HG02852 (cell line): ENCODE results near the gene FNDC5.

ENCODE experiments used
- ATAC-seq: cut with Tn5 transposase; IDR thresholded peaks from one replicate; pipeline ENCODE4 v1.9.1; 2021; ENCODE audit warnings: mild to moderate bottlenecking, moderate library complexity; ENCODE audit not compliant: unreplicated experiment

The FNDC5 gene

DNA sequence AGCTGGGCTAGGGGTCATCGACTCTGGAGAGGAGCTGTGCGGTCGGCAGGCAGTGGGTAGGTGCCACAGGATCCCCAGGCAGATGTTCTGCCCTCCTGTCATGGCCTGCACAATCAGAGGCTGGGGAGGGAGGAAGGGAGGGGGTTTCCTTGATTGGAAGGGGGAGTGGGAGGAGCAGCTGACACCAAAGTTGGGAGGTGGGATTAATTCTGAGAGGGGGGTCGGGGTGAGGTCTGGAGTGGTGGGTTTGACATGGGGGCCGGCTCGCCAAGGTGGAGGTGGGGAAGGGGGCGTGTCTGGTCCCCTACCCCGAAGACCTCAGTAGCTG is 14.9 kb upstream of the FNDC5 start:
- no peak for ATAC-seq

DNA sequence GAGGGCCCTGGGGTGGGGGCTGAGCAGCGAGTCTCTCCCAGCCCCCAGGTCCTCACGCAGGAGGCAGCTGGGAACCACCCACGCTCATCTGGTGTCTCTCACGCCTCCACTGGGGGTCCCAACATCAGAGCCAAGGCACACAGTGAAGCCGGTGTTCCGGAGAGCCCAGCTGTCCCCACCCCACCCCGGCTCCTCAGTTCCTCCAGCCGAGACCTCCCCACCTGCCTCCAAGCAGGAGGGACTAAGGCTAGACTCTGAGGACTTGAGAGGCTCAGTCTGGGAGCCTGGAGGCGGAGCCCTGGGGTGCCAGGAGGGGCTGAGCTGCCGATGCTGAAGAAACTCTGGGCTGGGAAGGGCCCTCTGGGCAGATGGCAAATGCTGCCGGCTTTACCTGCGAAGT is 14.0 kb upstream of the FNDC5 start:
- no peak for ATAC-seq

DNA sequence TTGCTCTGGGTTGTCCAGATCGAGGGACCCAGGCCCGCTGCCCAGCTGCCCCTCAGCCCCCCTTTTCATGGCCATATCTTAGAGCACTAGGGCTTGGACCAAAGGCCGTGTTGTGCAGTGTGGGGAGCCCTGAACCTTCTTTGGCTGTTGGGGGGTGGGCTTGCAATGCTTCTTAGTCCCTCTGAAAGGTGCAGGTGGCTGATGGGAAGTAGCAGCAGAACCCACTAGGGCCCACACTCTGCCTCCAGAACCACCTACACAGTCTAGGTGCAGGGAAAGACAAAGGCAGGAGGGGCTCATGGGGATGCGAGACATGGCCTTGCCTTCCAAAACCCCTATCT is 13.3 kb upstream of the FNDC5 start:
- no peak for ATAC-seq

DNA sequence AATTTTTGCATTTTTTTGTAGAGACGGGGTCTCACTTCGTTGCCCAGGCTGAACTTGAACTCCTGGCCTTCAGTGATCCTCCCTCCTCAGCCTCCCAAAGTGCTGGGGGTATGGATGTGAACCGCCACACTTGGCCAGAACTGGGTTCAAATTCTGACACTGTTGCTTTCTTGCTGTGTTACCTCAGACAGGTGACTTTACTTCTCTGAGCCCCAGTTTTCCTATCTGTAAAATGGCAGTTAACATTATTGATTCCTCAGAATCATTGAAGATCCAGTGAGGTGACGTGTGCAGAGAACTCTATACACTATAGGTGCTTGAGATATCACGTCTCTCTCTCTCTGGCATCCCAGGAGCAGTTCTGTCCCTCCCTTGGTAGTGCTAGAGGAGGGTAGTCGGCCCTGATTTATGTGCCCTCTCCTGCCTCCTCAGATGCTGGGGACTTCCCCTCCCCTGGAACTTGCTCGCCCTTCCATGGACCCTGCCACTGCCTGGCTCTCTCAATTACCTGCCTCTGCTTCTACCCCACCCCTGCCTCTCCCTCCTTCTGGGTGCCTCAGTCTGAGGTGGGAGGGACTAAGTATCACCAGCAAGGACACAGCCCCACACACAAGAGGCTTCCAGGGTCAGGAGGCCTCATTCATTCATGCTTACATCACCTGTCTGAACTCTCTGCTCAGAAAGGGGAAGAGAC is 12.8 kb upstream of the FNDC5 start:
- ATAC-seq: no peak

DNA sequence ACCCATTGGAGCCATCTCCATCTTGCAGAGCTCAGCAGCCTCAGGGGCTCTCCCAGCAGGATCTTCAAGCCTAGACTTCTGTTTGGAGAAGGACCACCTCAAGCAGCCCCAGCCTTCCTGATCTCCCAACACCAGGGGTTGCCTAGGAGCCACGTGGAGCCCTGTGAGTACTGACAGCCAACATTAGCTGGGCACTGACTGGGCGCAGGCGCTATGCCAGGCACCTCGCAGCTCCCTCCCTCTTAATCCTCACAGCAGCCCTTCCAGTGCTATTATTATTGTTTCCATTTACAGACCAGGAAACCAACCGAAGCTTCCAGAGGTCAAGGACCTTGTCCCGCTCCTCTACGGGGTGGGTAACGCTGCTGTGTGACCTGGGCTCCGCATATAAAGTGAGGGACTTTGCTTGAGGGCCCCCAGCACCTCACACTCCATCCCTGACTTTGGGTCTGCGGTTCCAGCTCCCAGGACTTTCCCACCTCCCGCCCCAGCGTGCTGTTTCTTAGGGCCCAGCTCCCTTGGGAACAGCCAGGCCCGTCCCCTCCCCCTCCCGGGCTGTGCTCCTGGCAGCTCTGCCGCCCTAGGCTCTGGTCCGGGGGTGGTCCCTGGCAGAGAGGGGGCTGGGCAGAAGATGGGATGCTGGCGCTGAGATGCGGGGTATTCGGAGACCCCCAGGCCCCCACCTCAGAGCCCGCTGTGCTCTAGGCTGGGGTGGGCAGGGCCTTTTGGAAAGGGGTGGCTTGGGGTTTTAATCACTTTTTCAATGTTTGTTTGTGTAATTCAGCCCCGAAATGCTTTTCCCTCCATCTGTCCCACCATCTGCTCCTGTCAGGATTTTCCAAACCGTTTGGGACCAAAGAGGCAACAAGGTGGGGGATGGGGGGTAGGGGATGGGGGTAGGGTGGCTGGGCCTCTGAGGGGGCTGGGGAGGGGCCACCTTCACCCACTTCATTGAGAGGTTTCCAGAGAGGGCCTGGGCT is 11.4 kb upstream of the FNDC5 start:
- no peak for ATAC-seq

DNA sequence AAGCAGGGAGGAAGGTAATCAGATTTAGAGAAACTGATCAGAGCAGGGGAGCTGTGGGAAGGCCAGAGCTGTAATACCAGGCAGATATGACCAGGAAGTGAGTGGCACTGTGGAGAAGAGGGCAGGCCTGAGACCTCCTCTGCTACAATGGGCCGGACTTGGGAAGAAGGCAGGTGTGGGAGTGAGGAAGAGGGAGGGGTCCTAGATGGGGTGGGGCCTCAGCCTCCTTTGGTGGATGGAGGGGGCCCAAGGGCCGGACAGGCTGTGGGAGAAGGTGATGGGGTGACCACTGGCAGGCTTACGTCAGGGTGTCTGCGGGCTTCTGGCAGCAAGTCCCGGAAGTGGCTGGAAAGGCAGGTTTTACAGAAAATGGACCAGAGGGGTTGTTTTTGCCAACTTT is 10.6 kb upstream of the FNDC5 start:
- ATAC-seq: no peak

DNA sequence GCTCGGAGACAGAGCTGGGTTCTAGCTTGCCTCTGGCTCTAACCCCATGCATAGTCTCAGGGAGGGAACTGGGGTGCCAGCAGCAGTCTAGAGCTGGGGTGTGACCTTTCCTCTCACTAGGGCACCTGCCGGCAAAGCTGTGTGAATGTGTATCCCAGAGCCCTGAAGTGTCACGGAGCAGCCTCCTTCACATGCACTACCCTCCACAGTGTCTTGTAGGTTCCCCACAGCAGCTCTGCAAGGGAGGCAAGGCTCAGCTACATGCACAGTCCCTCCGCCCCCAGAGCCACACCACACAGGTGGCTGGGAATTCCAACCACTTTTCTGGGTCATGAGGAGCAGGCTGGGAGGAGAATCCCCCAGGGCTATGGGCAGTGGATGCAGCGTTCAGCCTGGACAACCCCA is 7.9 kb upstream of the FNDC5 start:
- no peak for ATAC-seq

DNA sequence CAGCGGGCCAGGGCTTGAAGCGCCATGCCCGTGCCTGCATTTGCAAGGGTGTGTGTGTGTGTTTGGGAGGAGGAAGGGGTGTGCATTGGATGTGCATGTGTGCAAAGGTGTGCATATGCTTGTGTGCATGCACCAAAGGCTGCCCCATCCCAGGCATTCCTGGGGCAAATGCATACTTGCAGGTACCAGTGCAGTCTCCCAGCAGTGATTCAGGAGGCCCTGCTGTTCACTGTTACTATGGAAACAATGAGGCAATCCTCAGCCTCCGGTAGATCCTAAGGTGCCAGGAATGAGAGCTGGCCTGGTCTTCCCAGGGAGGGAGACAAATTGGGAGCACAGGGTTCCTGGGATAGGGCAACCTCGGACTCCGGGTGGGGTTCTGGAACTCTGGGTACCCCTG is 7.5 kb upstream of the FNDC5 start:
- no peak for ATAC-seq

DNA sequence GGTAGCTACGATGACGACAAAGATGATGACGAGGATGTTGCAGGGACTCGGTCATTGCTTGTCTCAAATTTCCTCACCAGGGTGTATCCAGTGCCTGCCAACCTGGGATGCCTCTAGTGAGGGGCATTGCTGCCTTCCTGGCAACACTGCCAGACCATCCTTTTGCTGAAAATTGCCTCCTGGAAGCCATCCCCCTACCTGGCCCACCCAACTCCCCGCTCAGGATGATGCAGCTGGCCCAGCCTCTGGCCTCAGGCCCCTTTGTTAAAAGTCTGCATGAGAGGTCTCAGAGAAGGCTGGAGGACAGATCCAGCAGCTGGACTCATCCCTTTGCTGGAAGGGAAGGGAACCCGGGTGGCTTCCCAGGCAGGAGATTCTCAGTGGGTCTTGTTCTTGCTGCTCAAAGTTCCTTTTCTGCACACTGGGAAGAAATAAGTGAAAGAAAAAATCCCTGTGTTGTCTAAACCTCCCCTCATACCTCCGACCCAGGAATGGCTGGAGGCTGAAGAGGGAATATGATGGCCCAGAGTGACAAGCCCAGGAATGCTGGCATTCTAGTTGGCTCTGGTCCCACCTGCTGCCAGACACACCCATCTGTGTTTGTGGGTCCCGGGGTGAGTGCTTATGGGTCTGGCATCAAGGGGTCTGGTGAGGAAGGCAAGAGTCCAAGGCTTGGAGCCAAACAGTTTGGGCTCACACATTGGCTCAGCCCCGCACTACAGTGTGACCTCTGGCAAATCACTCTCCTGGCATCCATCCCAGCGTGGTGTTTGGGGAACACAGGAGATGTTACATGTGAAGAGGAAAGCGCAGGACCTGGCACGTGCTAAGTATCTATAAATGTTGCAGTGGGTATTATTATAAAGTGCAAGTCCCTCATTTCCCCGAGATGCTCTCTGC is 6.7 kb upstream of the FNDC5 start:
- no peak for ATAC-seq

DNA sequence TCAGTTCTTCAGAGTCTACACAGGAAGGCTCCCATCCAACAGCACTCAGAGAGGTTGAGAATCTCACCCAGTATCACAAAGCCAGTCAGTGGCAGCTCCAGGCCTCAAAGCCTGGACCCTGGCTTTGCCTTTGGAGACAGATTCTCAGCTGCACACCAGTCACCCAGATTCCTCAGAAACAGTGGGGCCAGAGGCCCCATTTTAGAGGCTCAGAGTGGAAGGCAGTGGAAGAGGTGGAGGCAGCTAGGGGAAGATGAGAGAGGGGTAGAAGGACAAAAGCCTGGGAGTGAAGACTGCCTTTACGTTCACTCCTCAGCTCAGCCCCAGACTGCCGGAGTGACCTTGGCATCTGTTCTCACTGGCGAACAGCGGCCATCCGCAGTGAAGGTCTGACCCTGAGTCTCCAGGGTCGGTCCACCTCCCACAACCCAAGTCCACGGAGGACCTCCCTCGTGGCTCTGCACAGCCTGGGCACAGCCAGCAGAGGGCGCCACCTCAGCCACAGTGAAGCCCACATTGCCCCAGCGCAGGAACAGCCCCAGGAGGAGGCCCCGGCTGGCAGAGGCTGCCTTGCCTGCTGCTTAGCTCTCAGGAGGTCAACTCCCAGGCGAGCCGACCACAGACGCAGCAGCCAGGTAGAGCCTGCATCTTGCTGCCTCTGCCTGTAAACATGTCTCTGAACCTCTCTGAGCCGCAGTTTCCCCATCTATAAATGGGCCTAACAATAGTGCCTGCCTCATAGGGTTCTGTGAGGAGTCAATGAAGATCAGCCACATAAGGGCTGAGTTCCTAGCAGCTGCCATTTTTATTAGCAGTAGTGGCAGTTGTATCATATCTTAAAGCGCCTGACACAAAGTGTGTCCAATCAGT is 5.9 kb upstream of the FNDC5 start:
- no peak for ATAC-seq

DNA sequence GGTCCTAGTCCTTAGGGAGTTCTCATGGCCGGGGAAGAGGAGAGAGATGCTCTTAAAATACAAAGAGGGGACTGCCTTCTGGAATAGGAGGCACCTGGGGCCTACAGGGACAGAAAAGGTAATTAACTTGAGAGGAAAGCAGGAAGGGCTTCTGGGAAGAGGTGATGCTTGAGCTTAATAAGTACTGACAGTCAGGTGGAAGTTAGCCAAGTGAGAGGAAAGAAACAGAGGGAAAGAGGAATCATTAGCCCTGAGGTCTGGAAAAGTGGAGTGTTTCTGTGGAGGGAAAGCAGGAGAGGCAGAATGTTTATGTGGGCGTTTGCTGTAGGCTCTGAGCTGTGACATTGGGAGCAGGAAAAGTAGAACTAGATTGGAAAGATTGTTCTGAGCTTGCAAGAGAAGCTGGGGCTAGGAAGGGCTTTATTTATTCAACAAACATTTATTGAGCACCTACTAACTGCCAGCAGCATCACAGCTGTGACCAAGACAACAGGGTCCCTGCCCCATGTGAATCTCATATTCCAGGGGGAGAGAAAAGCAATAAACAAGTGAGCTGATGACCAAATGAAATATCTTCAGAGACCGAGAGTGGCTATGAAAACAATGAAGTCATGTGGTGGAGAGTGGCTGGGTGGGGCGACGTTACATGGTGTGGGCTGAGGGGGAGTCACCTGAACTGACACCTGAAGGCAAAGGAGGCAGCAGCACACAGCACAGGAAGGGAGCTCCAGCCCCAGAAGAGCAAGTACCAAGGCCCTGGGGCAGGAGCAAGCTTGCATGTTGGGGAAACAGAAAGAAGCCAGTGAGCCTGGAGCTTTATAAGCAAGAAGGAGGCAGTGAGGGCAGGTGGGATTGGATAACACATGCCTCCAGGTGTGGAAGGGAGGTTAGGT is 4.4 kb upstream of the FNDC5 start:
- ATAC-seq: no peak

DNA sequence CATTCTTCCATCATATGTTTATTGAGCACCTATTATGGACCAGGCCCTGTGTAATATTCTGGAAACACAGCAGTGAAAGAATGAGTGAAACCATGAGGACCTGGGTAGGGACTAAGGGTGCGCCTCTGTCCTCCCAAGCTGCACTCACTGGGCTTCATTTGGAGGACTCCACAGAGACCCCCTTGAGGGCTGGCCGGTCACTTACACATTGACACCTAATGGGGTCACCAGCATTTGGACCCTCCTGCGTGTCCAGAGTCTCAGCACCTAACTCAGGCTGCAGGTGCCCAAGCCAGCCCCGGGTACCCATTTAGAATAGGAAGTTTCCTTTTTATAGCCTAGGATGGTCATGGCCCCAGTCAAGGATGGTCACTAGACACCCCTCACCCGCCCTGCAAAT is 2.8 kb upstream of the FNDC5 start:
- no peak for ATAC-seq

DNA sequence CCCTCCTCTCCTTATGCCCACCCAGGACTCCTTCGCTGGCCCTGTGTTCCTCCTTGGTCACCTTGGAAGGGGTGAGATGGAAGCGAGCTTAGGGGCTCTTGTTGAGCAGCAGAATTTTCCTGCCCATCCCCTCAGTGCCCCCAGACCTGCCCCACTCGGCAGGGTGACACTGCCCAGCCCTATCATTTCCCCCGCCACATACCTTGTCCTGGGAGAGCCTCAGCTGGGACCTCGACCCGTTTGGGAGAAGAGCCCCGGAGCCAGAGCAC is 1.4 kb upstream of the FNDC5 start:
- ATAC-seq: no peak

DNA sequence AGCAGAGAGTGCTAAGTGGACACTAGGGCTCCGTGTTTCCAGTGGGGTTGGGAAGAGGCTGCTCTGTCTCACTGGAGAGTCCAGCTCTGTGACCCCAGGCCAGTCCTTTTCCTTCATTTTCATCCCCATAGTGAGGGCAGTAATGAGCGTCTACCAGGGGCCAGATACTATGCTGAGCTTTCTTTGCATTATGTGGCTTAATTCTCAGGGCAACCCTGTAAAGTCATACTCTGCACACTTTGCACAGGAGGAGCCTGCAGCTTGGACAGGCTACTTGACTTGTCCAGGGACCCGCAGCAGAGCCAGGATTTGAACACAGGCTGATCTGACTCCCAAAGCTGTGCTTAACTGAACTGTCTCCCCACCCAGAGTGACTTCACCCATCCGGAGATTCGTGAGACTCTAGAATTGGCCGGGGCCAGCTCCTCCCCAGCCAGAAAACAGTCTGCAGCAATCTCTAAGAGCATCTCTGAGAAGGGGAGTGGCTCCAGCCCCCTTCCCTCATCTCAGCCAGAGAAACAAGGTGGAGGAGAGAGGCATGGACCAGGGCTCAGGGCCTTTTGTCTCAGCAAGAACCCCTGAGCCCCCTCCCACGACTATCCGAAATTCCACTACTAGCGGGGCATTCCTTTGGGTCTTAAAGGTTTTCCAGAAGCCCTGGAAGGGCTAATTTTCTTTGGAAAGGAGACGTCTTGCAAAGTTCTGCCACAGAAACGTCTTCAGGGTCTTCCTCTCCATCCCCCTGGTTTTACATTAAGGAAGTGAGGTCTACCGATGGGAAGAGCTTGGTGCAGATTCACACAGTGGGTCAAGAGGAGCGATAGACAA is 866 bp upstream of the FNDC5 start:
- ATAC-seq: no peak

DNA sequence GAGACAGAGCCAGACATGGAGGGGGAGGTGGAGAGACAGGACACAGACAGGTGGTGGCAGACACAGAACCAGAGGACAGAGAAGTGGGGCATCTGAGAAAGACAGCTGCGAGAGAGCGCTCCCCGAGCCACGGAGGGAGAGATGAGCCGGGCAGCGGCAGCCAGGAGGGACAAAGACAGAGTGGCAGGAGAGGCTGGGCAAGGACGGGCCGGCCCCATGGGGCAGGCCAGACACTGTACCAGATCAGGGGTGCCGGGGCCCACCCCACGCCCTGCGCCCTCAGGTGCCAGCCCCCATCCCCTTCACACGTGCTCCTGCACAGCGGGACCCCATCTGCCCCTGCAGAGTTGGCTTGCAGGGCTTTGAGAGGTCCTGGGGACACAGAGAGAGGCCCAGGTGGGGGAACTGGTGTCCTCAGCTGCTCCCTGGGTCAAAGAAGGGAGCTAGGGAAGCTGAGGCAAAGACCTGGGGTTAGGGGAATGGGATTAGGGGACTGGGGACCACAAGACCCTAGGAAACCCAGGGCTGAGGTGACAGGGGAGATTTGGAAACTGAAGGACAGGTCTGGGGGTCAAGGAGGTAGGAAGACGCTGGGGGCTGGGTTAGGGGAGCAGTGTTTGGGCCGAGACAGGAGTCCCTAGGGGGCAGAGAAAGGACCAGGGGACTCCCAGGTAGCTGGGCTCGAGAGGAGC is 643 bp downstream of the FNDC5 start:
- ATAC-seq: no peak

DNA sequence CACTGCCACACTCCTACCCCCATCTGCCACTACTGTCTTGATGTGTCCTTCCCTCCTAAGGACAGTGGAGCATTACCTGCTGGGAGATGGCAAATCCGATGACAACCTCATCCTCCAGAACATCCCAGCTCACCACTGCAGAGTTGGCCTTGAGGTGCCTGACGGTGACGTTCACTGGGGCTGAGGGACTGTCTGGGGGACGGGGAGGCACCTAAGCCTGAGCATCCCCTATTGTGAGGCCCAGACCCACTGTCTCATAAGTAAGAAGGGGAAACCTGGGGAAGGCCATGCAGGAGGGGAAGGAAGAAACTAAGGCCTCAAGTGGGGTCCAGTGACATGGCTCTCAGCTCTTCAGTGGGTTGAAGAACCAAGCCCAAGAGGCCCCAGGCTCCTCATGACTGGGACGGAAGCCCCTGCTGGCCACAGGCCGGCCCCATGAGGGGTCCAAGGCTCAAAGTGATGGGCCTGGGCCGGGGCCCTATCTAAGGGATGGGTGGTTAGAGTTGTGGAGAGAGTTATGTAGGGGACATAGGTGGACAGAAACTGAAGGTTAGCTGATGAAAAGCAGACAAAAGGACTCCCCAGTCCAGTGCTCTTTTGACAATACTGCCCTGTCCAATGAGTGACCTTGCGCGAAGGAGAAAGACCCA is 1.8 kb downstream of the FNDC5 start:
- ATAC-seq: no peak

DNA sequence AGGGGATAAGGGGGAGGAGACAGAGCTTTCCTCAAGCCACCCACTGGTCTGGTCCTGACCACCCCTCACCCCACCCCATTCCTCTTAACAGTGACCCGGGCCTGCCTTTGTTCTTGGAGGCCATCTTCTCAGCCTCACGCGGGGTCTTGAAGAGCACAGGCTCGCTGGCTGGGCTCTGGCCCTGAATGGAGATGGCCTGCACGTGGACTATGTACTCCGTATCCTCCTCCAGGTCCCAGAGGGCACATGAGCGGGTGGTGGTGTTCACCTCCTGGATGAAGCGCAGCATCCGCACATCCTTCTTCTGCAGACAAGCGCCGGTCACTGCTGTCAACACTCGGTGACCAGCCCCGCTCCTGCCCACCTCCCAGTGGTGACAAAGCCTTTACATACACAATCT is 2.6 kb downstream of the FNDC5 start:
- no peak for ATAC-seq

DNA sequence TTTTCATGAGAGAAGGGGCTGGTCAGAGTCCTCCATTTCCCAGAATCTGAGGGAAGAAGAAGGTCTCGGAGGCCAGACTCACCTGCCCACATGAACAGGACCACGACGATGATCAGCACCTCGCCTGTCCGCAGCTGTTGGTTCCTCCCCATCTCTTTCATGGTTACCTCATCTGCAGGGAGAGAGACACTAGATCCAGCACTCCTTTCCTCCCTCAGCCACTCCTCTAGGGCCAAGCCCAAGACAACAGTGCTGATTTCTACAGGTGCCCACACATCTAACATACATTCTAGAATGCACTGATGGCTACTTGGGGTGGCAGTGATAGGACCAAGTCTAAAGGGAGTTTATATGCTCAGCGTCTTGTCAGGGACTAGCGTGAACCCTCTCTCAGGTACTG is 3.0 kb downstream of the FNDC5 start:
- ATAC-seq: no peak
